Upper lobe of left lung (tissue), 6 donors: ENCODE results near the gene TTC4. TPM values are rescaled to one million over a fixed set of nuclear protein-coding genes. Genes with fewer than 3 reads are reported as not detected.

Experiments used
- ATAC-seq, 2 donors: fragments of 200-7000 bp; cut with Tn5 transposase; one replicate each; pipeline ENCODE4 v1.9.1; 2022; ENCODE audit warnings: mild to moderate bottlenecking in 2 of 2, moderate library complexity in 2 of 2; ENCODE audit not compliant: low FRiP score in 2 of 2
- DNase-seq, 2 donors: peaks; one replicate each; pipeline ENCODE4 v3.0.0-alpha.2; 2019 to 2020
- H3K27ac ChIP-seq, 4 donors: fragments of 200-600 bp; sonication (generic); one replicate each; pipeline ENCODE4 v1.5.1; 2016 to 2019
- H3K27me3 ChIP-seq, 4 donors: fragments of 200-600 bp; sonication (generic); one replicate each; pipeline ENCODE4 v1.5.1; 2017 to 2019
- H3K36me3 ChIP-seq, 4 donors: fragments of 200-600 bp; sonication (generic); one replicate each; pipeline ENCODE4 v1.5.1; 2016 to 2019
- H3K4me1 ChIP-seq, 4 donors: fragments of 200-600 bp; sonication (generic); one replicate each; pipeline ENCODE4 v1.5.1; 2018 to 2019
- H3K4me3 ChIP-seq, 4 donors: fragments of 200-600 bp; sonication (generic); one replicate each; pipeline ENCODE4 v1.5.1; 2017 to 2019; ENCODE audit warnings: mild to moderate bottlenecking in 2 of 4, moderate library complexity in 1 of 4
- H3K9me3 ChIP-seq, 4 donors: fragments of 200-600 bp; sonication (generic); one replicate each; pipeline ENCODE4 v1.5.1; 2018 to 2019
- CTCF ChIP-seq, 6 experiments: fragments of 450-650 bp in 4 of 6; fragments of 200-600 bp in 2 of 6; sonication (generic) in 2 of 6; IDR thresholded peaks; one replicate each; pipeline ENCODE4 v1.5.1; 2016 to 2019; ENCODE audit warnings: antibody characterized with exemption in 6 of 6
- EP300 ChIP-seq, 4 donors: sonication (generic); formaldehyde crosslinking; IDR thresholded peaks; one replicate each; pipeline ENCODE4 v1.5.1; 2017; ENCODE audit warnings: antibody characterized with exemption in 4 of 4, control low read depth in 2 of 4
- POLR2A ChIP-seq, 4 donors: fragments of 450-650 bp; IDR thresholded peaks; one replicate each; pipeline ENCODE4 v1.5.1; 2016 to 2017; ENCODE audit warnings: antibody characterized with exemption in 4 of 4, mild to moderate bottlenecking in 2 of 4
- POLR2AphosphoS5 ChIP-seq, 2 donors: sonication (generic); formaldehyde crosslinking; IDR thresholded peaks; one replicate each; pipeline ENCODE4 v1.5.1; 2017; ENCODE audit warnings: antibody characterized with exemption in 2 of 2
- WGBS, 2 donors: methylation state at CpG; one replicate each; pipeline ENCODE4 v1.1.5; 2017 to 2018; 5-methylcytosine and 5-hydroxymethylcytosine counted together
- total RNA-seq, 6 donors: library from RNA; depleted of rRNA in 4 of 6; stranded (reverse); fragments of >200 nt in 4 of 6; gene quantifications; one replicate each; pipeline versions ENCODE4 v1.1.0 to v1.2.1, GENCODE V29; 2016 to 2021
- donor health status: DM: no; HTN: no; CAD: no; lungs with moderate emphysema.
- donor health status: DM: no; HTN: yes; CAD: no; lungs with severe emphysema.

The TTC4 gene
- total RNA-seq = 10 to 100 TPM in 5 of 6 donors, 1 to 10 TPM in 1; 6.1 to 28.1 (median 17.0) TPM

GRCh38 chr1:54715493-54716298, at the start of gene TTC4:
Gene TTC4 (plus strand): TSS chr1:54715861. CDS start chr1:54715909, 48 bp downstream.
- peaks cover 0 to 32% (median 8%) of the 10 kb centered on the region in 4 donors for H3K36me3 ChIP-seq
- no peaks in the 10 kb centered on the region for H3K27me3 ChIP-seq
- ATAC-seq (peak; percentile 97 to 99), DNase-seq (peak; percentile 87 to 97)
- TF ChIP-seq EP300 (IDR thresholded peaks at IDR 0.05) (no peak), POLR2A (IDR thresholded peaks at IDR 0.05) (peak; percentile 9 to 73 (median 45)), POLR2AphosphoS5 (IDR thresholded peaks at IDR 0.05) (peak; percentile 58 to 73), CTCF (IDR thresholded peaks at IDR 0.05) (peak in 1 of 6 experiments; percentile 30)
- WGBS, 2 donors = 0 to 1% methylated on average over 17 to 49 of the region's 51 CpGs
- no peaks in the 10 kb centered on the region for H3K9me3 ChIP-seq
- peak within 1 kb of the TSS; percentile 74 to 85 (median 78) for H3K27ac ChIP-seq
- H3K4me3 ChIP-seq = peak within 1 kb of the TSS; percentile 67 to 97 (median 76)
- H3K4me1 ChIP-seq = peaks cover 11 to 21% (median 16%) of the 10 kb centered on the region in 4 donors

GRCh38 chr1:54666333-54666732, 49.3 kb upstream of the TTC4 start:
- no peak for ATAC-seq
- no peaks in the 10 kb centered on the region for H3K9me3 ChIP-seq

GRCh38 chr1:54667797-54668196, 47.9 kb upstream of the TTC4 start:
- WGBS, 2 donors = 88 to 96% methylated on average over 2 of the region's 2 CpGs
- no peak overlapping the region for H3K4me3 ChIP-seq
- ATAC-seq (no peak), DNase-seq (no peak)
- H3K36me3 ChIP-seq = no peaks in the 10 kb centered on the region
- no peak overlapping the region for H3K27ac ChIP-seq
- H3K4me1 ChIP-seq = no peaks in the 10 kb centered on the region
- H3K9me3 ChIP-seq = no peaks in the 10 kb centered on the region
- TF ChIP-seq CTCF (IDR thresholded peaks at IDR 0.05) = no peak
- TF ChIP-seq POLR2AphosphoS5 (IDR thresholded peaks at IDR 0.05) = no peak
- no peaks in the 10 kb centered on the region for H3K27me3 ChIP-seq

More at GRCh38 chr1:54666333-54666732, 49.3 kb upstream of the TTC4 start:
- H3K27ac ChIP-seq = no peak overlapping the region
- H3K36me3 ChIP-seq = no peaks in the 10 kb centered on the region
- DNase-seq = no peak
- no peaks in the 10 kb centered on the region for H3K4me1 ChIP-seq
- WGBS, 2 donors = 79 to 82% methylated on average over 6 of the region's 6 CpGs
- TF ChIP-seq POLR2A (IDR thresholded peaks at IDR 0.05) (no peak), CTCF (IDR thresholded peaks at IDR 0.05) (no peak), POLR2AphosphoS5 (IDR thresholded peaks at IDR 0.05) (no peak), EP300 (IDR thresholded peaks at IDR 0.05) (no peak)
- H3K4me3 ChIP-seq = no peak overlapping the region
- no peaks in the 10 kb centered on the region for H3K27me3 ChIP-seq

- ATAC-seq (no peak), DNase-seq (no peak)
- Histone ChIP-seq H3K36me3 (no peaks in the 10 kb centered on the region), H3K4me3 (no peak overlapping the region), H3K4me1 (no peaks in the 10 kb centered on the region), H3K27ac (no peak overlapping the region), H3K9me3 (no peaks in the 10 kb centered on the region), H3K27me3 (no peaks in the 10 kb centered on the region)
- TF ChIP-seq POLR2AphosphoS5 (IDR thresholded peaks at IDR 0.05) = no peak
- TF ChIP-seq POLR2A (IDR thresholded peaks at IDR 0.05) = no peak
- TF ChIP-seq CTCF (IDR thresholded peaks at IDR 0.05) = no peak
- WGBS, 2 donors = 88 to 89% methylated on average over 2 of the region's 2 CpGs
Measured at GRCh38 chr1:54668567-54668966, 47.1 kb upstream of the TTC4 start.
